Right renal cortex interstitium (tissue), 3 donors: Measurements from ENCODE around the gene METTL8. TPM values are rescaled to one million over a fixed set of nuclear protein-coding genes. Genes with fewer than 3 reads are reported as not detected.
"Not testable (repeated sequence)": the region's sequence is repeated elsewhere in the genome, so short reads cannot be mapped to it uniquely, and the experiment has no call there.

Source experiments
- DNase-seq, 3 donors: peaks; one replicate each; pipeline ENCODE4 v3.0.0-alpha.2; 2013; ENCODE audit warnings: low read depth in 3 of 3, low spot score in 2 of 3
- polyA plus RNA-seq, 3 donors: library from polyadenylated mRNA; unstranded; fragments of 120-200 nt; gene quantifications; one replicate each; pipeline ENCODE4 v1.2.1, GENCODE V29; 2013; ENCODE audit not compliant: insufficient read length in 3 of 3

The METTL8 gene
- polyA plus RNA-seq, 3 donors = 15.3 to 16.5 (median 16.1) TPM

- no peak for DNase-seq
Measured at GRCh38 chr2:171404261-171404660, 29.5 kb downstream of the METTL8 start.

GRCh38 chr2:171402906-171403580, 30.7 kb downstream of the METTL8 start:
- DNase-seq = no peak

- no peak for DNase-seq
Measured at GRCh38 chr2:171401947-171402346, 31.8 kb downstream of the METTL8 start.

- DNase-seq = no peak
Measured at GRCh38 chr2:171400395-171400794, 33.4 kb downstream of the METTL8 start.

- DNase-seq = no peak
Measured at GRCh38 chr2:171399292-171399691, 34.5 kb downstream of the METTL8 start.

GRCh38 chr2:171394164-171394740, 39.5 kb downstream of the METTL8 start:
- no peak for DNase-seq

GRCh38 chr2:171393487-171393886, 40.3 kb downstream of the METTL8 start:
- no peak for DNase-seq

GRCh38 chr2:171391532-171391931, 42.3 kb downstream of the METTL8 start:
- no peak for DNase-seq

GRCh38 chr2:171390941-171391516, 42.8 kb downstream of the METTL8 start:
- no peak for DNase-seq

- DNase-seq = no peak
Measured at GRCh38 chr2:171389780-171390179, 44.0 kb downstream of the METTL8 start.

GRCh38 chr2:171389325-171389724, 44.5 kb downstream of the METTL8 start:
- DNase-seq = no peak

GRCh38 chr2:171387052-171387451, 46.7 kb downstream of the METTL8 start:
- DNase-seq = no peak

- DNase-seq = no peak
Measured at GRCh38 chr2:171386627-171387026, 47.2 kb downstream of the METTL8 start.

GRCh38 chr2:171383134-171383533, 50.7 kb downstream of the METTL8 start:
- no peak for DNase-seq

GRCh38 chr2:171382175-171382574, 51.6 kb downstream of the METTL8 start:
- not testable (repeated sequence) for DNase-seq

- not testable (repeated sequence) for DNase-seq
Measured at GRCh38 chr2:171377852-171378251, 55.9 kb downstream of the METTL8 start.

- no peak for DNase-seq
Measured at GRCh38 chr2:171367692-171368091, 66.1 kb downstream of the METTL8 start.

GRCh38 chr2:171365778-171366177, 68.0 kb downstream of the METTL8 start:
- DNase-seq = no peak

GRCh38 chr2:171365232-171365631, 68.6 kb downstream of the METTL8 start:
- no peak for DNase-seq

- no peak for DNase-seq
Measured at GRCh38 chr2:171362396-171362795, 71.4 kb downstream of the METTL8 start.

- DNase-seq = no peak
Measured at GRCh38 chr2:171360905-171361304, 72.9 kb downstream of the METTL8 start.

- not testable (repeated sequence) for DNase-seq
Measured at GRCh38 chr2:171353746-171354145, 80.0 kb downstream of the METTL8 start.
